ENCODE measurements around the gene RFX3. TPM values are rescaled to one million over a fixed set of nuclear protein-coding genes. Genes with fewer than 3 reads are reported as not detected.

The RFX3 gene
- total RNA-seq, 1 donor from 2014 or later = 2.8 TPM

DNA sequence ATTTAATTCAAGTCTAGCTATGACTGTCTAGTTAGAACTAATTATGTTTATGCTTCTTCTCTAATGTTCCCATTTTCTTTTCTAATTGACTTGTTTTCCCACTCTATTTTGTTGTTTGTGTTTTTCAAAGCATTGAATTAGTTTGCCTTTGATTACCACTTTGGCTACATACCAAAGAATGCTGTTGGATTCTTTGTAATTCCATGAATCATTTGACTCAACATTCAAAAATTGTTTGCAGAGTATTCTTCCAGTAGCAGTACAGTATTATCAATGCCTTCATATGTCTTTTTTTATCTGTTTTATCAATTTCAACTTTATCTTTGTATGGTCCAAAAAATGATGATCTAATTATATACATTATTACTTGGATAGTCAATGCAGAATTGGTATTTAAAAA is 288.7 kb downstream of the RFX3 start:
- DNase-seq (ENCODE audit: low read depth, low spot score) = no peak

DNA sequence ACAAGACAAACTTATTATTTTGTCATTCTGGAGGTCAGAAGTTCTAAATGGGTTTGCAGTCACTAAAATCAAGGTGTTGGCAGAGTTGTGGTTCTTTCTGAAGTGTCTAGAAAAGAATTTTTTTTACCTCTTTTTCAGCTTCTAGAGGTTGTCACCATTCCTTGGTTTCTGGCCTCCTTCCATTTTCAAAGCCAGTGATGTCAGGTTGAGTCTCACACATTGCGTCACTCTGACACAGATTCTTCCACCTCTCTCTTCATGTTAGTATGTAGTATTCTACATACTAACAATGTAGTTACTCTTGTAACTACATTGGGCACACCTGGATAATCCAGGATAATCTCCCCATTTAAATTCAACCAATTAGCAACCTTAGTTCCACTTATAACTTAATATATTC is 290.3 kb downstream of the RFX3 start:
- no peak for DNase-seq (ENCODE audit: low read depth, low spot score)

DNA sequence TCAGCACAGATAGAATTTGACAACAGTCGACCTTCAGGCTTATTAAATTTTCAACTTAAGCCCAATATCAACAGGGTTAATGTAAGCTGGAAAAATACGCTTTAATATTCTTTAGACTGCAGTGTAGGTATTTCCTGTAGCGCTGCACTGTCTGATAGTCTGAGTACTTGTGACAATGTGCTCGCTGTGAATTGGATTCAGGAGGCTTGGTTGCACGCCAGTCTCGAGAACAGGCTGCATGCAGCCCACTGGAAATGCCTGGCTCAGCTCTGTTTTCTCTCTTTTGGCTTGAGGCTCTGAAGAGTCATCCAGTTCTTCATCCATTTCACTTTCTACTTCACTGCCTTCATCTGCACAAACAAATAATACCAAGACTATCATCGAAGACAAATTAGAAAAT is 300.9 kb downstream of the RFX3 start:
- DNase-seq (ENCODE audit: low read depth, low spot score) = no peak

GRCh38 chr9:3215658-3216057 is 310.1 kb downstream of the RFX3 start:
- DNase-seq (ENCODE audit: low read depth, low spot score) = no peak

GRCh38 chr9:3214741-3215140 is 311.1 kb downstream of the RFX3 start:
- no peak for DNase-seq (ENCODE audit: low read depth, low spot score)

DNA sequence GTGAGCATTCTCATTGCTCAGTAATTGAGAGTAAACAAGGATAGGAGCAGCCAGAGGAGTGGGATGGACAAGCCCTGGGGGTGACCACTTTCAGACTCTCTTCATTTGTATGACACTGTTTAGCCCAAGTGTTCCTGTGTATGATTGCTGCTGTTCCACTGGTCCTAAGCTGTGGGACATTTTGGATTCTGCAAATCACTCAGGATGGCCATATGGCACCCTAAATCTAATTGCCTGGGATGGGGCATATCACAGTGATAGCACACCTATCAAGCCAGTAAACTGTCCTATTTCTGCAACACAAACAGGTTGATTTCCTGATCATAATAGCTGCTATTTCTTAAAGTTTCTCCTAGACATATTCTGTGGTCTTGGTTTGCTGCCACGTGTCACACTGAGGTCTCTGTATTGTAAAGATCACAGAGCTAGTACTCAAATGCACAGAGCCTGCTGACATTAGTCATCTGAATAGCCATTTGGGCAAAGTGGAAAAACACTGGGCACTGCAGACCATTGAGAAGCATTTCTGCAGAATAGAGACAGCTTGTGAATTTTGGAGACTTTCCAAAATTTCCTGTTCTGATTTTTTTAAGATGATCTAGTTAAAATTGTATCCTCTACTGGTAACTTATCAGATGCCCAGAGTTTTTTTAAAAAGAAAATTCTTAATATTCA is 320.2 kb downstream of the RFX3 start:
- no peak for DNase-seq (ENCODE audit: low read depth, low spot score)

- no peak for DNase-seq (ENCODE audit: low read depth, low spot score)
Observed at GRCh38 chr9:3200331-3200774, 325.4 kb downstream of the RFX3 start.

- no peak for DNase-seq (ENCODE audit: low read depth, low spot score)
Observed at GRCh38 chr9:3193791-3194190, 332.0 kb downstream of the RFX3 start.

DNA sequence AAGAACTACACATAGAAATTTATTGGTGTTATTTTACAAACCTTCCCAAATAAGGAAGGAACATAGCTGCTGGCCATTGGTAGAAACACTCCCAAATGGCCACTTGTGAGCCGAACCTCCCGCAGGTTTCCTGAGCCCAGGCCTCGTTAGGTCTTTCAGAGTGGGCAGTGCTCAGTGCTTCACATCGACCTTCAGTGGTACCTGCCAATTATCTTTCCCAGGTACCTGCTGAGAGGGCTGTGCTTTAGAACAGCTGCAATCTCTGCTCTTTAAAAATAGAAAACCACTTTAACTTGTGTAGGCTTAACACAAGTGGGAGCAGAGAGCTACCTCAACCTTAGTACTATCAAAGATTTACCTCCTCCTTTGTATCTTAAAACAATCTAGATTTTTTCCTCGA is 334.1 kb downstream of the RFX3 start:
- DNase-seq (ENCODE audit: low read depth, low spot score) = no peak

- DNase-seq (ENCODE audit: low read depth, low spot score) = no peak
Observed at GRCh38 chr9:3189113-3189861, 336.5 kb downstream of the RFX3 start.

- no peak for DNase-seq (ENCODE audit: low read depth, low spot score)
Observed at GRCh38 chr9:3186751-3187150, 339.1 kb downstream of the RFX3 start.

- DNase-seq (ENCODE audit: low read depth, low spot score) = no peak
Observed at GRCh38 chr9:3181049-3181953, 344.5 kb downstream of the RFX3 start.

- no peak for DNase-seq (ENCODE audit: low read depth, low spot score)
Observed at GRCh38 chr9:3180696-3181048, 345.1 kb downstream of the RFX3 start.

- DNase-seq (ENCODE audit: low read depth, low spot score) = no peak
Observed at GRCh38 chr9:3179711-3180110, 346.1 kb downstream of the RFX3 start.

- DNase-seq (ENCODE audit: low read depth, low spot score) = no peak
Observed at GRCh38 chr9:3177936-3178335, 347.9 kb downstream of the RFX3 start.

DNA sequence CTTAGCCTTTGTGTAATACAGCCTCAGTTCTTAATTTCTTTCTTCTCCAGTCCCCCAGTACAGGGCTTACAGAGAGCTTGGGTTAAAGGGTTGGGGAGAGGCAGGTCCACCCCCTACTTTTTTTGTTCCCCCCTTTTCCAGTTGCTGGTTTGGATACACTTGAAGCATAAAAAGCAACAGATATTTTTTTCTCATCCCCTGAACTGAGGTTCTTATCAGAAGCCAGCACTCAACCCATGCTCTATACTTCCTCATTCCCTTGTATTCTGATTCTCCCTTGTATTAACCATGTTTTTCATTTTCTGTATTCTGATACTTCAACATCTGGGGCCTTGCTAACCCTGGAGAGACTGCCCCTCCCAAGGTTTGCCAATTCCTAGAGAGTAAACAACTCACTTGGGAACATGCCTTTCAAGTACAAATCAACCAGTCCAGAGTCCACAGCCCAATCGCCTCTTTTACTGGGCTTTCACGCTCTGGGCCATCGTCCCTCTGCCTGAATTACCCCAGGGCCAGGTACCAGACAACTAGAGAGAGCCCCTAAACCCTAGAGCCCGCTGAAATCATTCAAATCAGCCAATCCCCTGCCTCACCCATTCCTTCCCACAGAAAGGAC is 348.5 kb downstream of the RFX3 start:
- DNase-seq (ENCODE audit: low read depth, low spot score) = no peak

DNA sequence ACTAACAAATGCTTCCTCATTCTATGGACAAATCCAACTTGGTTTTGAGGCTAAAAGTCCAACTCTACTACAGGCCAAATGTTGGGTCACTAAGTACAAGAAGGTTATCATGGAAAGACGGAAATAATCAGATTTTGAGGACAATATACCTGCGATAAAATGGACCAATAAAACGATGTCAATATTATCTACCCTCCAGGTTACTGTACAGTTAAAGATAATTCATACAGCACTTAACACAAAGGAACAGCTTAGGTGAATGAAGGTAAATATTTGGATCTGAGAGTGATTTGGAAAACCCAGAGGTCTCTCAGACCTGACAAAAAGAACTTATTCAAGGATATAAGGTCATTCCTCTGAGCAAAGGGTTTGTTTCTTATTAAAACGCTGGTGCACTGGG is 352.4 kb downstream of the RFX3 start:
- DNase-seq (ENCODE audit: low read depth, low spot score) = no peak

DNA sequence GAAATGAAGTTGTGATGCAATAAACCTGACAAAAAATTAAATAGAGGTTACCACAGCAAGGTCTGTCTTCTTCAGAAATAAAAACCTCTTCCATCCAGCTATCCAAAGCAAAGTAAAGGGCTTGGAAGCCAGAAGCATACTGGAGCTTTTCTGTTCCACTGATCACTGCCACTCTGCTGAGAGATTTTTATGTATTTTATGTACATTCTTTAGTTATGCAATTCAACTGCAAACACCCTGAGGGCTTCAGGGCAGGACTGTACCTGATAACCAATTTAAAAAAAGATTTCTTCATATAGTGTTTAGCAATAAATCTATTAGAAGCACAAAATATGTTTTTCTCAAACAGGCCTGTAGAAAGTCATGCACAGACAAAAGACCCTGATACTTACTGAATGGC is 355.0 kb downstream of the RFX3 start:
- no peak for DNase-seq (ENCODE audit: low read depth, low spot score)

Measured in pulmonary artery endothelial cell (primary cell).